Measurements from ENCODE around the gene EFHC2. TPM values are rescaled to one million over a fixed set of nuclear protein-coding genes. Genes with fewer than 3 reads are reported as not detected.

EFHC2 gene
- total RNA-seq, 4 donors from 2014 or later: 1.6 TPM; not detected in 2

- intact Hi-C loops (cut with DNase I; ENCODE audit: low total_unique reads) (no loop called here), in situ Hi-C loops (cut with MboI; ENCODE audit: low pct_ligation_motif_present in 1 of 4, low pct_unique_long_range_greater_than_20kb in 1 of 4, low sequenced_read_pairs in 3 of 4) (no loop called here)
- 30 to 50% methylated on average over 1 of the region's 1 CpG for WGBS, 2 donors (ENCODE audit: low coverage in 1 of 2)
- TF ChIP-seq POLR2A (IDR thresholded peaks at IDR 0.05): no peak
- DNase-seq: no peak
- no peaks in the 10 kb centered on the region for H3K36me3 ChIP-seq
- no peaks in the 10 kb centered on the region for H3K27me3 ChIP-seq
- no peak overlapping the region for H3K27ac ChIP-seq
- no peaks in the 10 kb centered on the region for H3K4me1 ChIP-seq
- H3K4me3 ChIP-seq: no peak overlapping the region
- no peaks in the 10 kb centered on the region for H3K9me3 ChIP-seq
Measured at GRCh38 chrX:44167116-44167515, 176.4 kb downstream of the EFHC2 start.

GRCh38 chrX:44162964-44163475 lies 180.5 kb downstream of the EFHC2 start:
- Histone ChIP-seq H3K27me3 (no peaks in the 10 kb centered on the region), H3K36me3 (no peaks in the 10 kb centered on the region), H3K9me3 (no peaks in the 10 kb centered on the region), H3K4me3 (no peak overlapping the region), H3K27ac (no peak overlapping the region), H3K4me1 (no peaks in the 10 kb centered on the region)
- TF ChIP-seq CTCF (IDR thresholded peaks at IDR 0.05): no peak
- no peak for TF ChIP-seq EP300 (IDR thresholded peaks at IDR 0.05; ENCODE audit: low read depth)
- no peak for TF ChIP-seq POLR2A (IDR thresholded peaks at IDR 0.05)
- TF ChIP-seq POLR2AphosphoS5 (IDR thresholded peaks at IDR 0.05): no peak
- in situ Hi-C loops (cut with MboI; ENCODE audit: low pct_ligation_motif_present in 1 of 4, low pct_unique_long_range_greater_than_20kb in 1 of 4, low sequenced_read_pairs in 3 of 4): no loop called here
- intact Hi-C loops (cut with DNase I; ENCODE audit: low total_unique reads): no loop called here
- no peak for DNase-seq

GRCh38 chrX:44157858-44158257 lies 185.6 kb downstream of the EFHC2 start:
- in situ Hi-C loops (cut with MboI; ENCODE audit: low pct_ligation_motif_present in 1 of 4, low pct_unique_long_range_greater_than_20kb in 1 of 4, low sequenced_read_pairs in 3 of 4) (no loop called here), intact Hi-C loops (cut with DNase I; ENCODE audit: low total_unique reads) (no loop called here)
- Histone ChIP-seq H3K27me3 (no peaks in the 10 kb centered on the region), H3K4me1 (no peaks in the 10 kb centered on the region), H3K9me3 (no peaks in the 10 kb centered on the region), H3K4me3 (no peak overlapping the region), H3K27ac (no peak overlapping the region), H3K36me3 (no peaks in the 10 kb centered on the region)
- no peak for TF ChIP-seq EP300 (IDR thresholded peaks at IDR 0.05; ENCODE audit: low read depth)
- no peak for TF ChIP-seq POLR2A (IDR thresholded peaks at IDR 0.05)
- TF ChIP-seq POLR2AphosphoS5 (IDR thresholded peaks at IDR 0.05): no peak
- no peak for TF ChIP-seq CTCF (IDR thresholded peaks at IDR 0.05)
- WGBS, 2 donors (ENCODE audit: low coverage in 1 of 2): 76% methylated on average over 2 of the region's 2 CpGs; no CpG with 5 or more reads in 1 of the 2 donors
- no peak for DNase-seq

GRCh38 chrX:44157283-44157682 lies 186.2 kb downstream of the EFHC2 start:
- Histone ChIP-seq H3K27me3 (no peaks in the 10 kb centered on the region), H3K9me3 (no peaks in the 10 kb centered on the region), H3K4me1 (no peaks in the 10 kb centered on the region), H3K36me3 (no peaks in the 10 kb centered on the region), H3K27ac (no peak overlapping the region), H3K4me3 (no peak overlapping the region)
- in situ Hi-C loops (cut with MboI; ENCODE audit: low pct_ligation_motif_present in 1 of 4, low pct_unique_long_range_greater_than_20kb in 1 of 4, low sequenced_read_pairs in 3 of 4): no loop called here
- TF ChIP-seq EP300 (IDR thresholded peaks at IDR 0.05; ENCODE audit: low read depth) (no peak), CTCF (IDR thresholded peaks at IDR 0.05) (no peak), POLR2AphosphoS5 (IDR thresholded peaks at IDR 0.05) (no peak), POLR2A (IDR thresholded peaks at IDR 0.05) (no peak)
- no peak for DNase-seq
- intact Hi-C loops (cut with DNase I; ENCODE audit: low total_unique reads): no loop called here

GRCh38 chrX:44156726-44157125 lies 186.7 kb downstream of the EFHC2 start:
- TF ChIP-seq EP300 (IDR thresholded peaks at IDR 0.05; ENCODE audit: low read depth) (no peak), CTCF (IDR thresholded peaks at IDR 0.05) (no peak), POLR2A (IDR thresholded peaks at IDR 0.05) (no peak), POLR2AphosphoS5 (IDR thresholded peaks at IDR 0.05) (no peak)
- Histone ChIP-seq H3K9me3 (no peaks in the 10 kb centered on the region), H3K4me1 (no peaks in the 10 kb centered on the region), H3K27ac (no peak overlapping the region), H3K27me3 (no peaks in the 10 kb centered on the region), H3K4me3 (no peak overlapping the region), H3K36me3 (no peaks in the 10 kb centered on the region)
- intact Hi-C loops (cut with DNase I; ENCODE audit: low total_unique reads): no loop called here
- no peak for DNase-seq
- in situ Hi-C loops (cut with MboI; ENCODE audit: low pct_ligation_motif_present in 1 of 4, low pct_unique_long_range_greater_than_20kb in 1 of 4, low sequenced_read_pairs in 3 of 4): no loop called here
- WGBS, 2 donors (ENCODE audit: low coverage in 1 of 2): 40 to 66% methylated on average over 1 to 3 of the region's 3 CpGs

All from transverse colon (tissue), 4 donors.